ENCODE measurements around the gene DPY30.

DPY30 gene

DNA sequence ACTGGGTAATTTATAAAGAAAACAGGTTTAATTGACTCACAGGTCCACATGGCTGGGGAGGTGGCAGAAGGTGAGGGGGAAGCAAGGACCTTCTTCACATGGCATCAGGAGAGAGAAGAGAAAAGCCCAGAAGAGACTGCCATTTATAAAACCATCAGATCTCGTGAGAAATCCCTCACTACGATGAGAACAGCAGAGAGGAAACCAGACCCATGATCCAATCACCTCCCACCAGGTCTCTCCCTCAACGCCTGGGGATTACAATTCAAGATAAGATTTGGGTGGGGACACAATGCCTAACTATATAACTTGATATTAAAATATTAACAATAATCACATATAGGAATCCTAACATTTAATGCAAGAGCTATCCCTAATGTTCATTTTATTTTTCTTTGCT lies 60.6 kb downstream of the DPY30 start:
- Histone ChIP-seq H3K4me3 (ENCODE audit: insufficient read depth, low read depth, low read length, poor library complexity, severe bottlenecking) (no peak overlapping the region), H3K4me1 (ENCODE audit: control insufficient read depth, insufficient read depth, low read length, poor library complexity, severe bottlenecking) (no peaks in the 10 kb centered on the region), H3K36me3 (ENCODE audit: control insufficient read depth, insufficient read depth, low read length) (no peaks in the 10 kb centered on the region), H3K9me3 (ENCODE audit: control insufficient read depth, low read length) (no peaks in the 10 kb centered on the region), H3K27me3 (replicated peaks; ENCODE audit: control insufficient read depth, insufficient read depth, low read length, poor library complexity, severe bottlenecking) (no peaks in the 10 kb centered on the region), H3K27ac (ENCODE audit: insufficient read depth, low read length, poor library complexity, severe bottlenecking) (no peak overlapping the region)
- no peak for DNase-seq

GRCh38 chr2:31978436-31978835 lies 61.2 kb downstream of the DPY30 start:
- no peaks in the 10 kb centered on the region for H3K4me1 ChIP-seq (ENCODE audit: control insufficient read depth, insufficient read depth, low read length, poor library complexity, severe bottlenecking)
- H3K4me3 ChIP-seq (ENCODE audit: insufficient read depth, low read depth, low read length, poor library complexity, severe bottlenecking), result no peak overlapping the region
- no peak for DNase-seq
- H3K27me3 ChIP-seq (replicated peaks; ENCODE audit: control insufficient read depth, insufficient read depth, low read length, poor library complexity, severe bottlenecking), result no peaks in the 10 kb centered on the region
- H3K36me3 ChIP-seq (ENCODE audit: control insufficient read depth, insufficient read depth, low read length), result no peaks in the 10 kb centered on the region
- H3K9me3 ChIP-seq (ENCODE audit: control insufficient read depth, low read length), result no peaks in the 10 kb centered on the region
- no peak overlapping the region for H3K27ac ChIP-seq (ENCODE audit: insufficient read depth, low read length, poor library complexity, severe bottlenecking)

Measured in effector memory CD4-positive, alpha-beta T cell (primary cell).